Measurements from ENCODE around the gene PGAP6.
"Not testable (repeated sequence)": the region's sequence is repeated elsewhere in the genome, so short reads cannot be mapped to it uniquely, and the experiment has no call there.

PGAP6 gene

DNA sequence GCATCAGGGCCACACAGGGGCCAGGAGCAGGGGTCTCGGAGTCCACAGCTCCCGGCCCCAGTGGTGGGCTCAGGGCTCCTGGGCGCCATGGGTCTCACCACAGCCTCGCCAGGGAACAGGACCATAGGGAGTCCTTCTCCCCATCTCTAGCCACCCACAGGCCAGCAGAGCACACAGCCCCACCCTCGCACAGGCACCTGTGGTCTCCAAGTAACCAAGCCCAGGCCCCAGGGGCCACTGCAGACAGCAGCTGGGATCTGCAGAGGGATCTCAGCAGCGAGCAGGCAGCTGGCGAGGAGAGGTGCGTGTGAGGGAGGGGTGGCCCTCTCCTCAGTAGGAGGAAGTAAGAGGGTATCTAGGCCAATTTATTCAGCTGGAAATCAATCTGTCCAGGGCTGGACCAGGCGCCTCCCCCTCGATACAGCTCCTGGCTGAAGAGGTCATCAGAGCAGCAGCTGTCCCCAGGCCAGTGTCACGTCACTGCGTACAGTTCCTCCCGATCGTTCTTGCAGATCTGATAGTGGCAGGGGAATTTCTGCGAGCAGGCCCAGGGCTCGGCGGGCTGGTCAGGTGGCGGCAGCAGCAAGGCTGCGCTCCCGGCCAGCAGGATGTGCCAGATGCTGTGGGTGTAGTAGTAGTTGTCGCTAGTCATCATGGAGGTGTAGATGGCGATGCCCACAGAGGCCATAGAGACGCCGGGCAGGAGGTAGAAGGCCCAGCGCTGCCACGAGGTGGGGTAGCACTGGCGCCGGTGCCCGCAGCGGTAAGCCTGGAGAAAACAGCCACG lies 10.1 kb downstream of the PGAP6 start:
- intact Hi-C loops (cut with DNase I) = no loop called here
- DNase-seq = no peak

DNA sequence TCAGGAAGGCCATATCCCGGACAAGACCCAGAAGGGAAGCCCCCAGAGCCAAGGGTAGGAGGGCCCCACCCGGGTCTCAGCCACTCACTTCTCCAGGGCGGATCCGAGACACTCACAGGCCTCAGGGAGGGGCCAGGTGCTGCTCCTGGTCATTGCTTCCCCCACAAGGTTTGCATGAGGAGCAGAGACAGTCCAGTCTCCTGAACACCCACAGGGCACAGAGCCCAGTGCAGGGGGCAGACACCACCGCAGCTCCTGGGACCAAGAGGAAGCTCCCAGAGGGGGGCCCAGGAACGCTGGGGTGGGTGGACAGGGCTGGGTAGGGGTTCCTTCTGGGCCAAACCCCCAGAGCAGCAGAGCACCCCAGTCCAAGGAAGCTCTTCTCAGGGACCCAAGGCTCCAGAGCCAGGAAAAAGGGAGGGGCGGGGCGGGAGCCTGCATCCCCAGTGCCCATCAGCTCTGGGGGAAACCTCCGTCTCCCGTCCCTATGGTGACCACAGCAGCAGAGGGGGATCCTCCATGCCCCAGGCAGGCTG lies 10.7 kb downstream of the PGAP6 start:
- no peak for DNase-seq
- intact Hi-C loops (cut with DNase I) = no loop called here

DNA sequence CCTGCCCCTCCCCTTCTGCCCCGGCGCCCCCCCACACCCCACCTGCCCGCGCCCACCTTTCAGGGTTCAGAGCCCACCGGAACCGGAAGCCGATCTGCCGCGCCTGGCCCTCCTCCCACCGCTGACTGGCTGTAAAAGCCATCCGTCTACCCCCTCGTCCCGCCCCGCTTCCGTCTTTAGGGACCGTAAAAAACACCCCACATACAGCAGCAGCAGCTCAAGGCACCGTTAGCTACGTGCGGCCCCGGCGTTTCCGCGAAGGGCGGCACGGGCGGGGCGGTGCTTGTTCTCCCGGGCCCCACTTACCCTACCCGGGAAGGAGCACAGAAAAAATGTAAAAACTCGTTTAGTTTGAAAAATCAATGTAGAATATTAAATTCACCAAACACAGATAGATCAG lies 11.3 kb downstream of the PGAP6 start, which contains the start of gene MRPL28:
MRPL28 (minus strand) TSS at position 96 of the 400 bp plus-strand sequence. CDS start 320 bp downstream, outside the sequence.
- DNase-seq = peak; percentile 87 to 98 (median 96)
- intact Hi-C loops (cut with DNase I) = no loop called here

DNA sequence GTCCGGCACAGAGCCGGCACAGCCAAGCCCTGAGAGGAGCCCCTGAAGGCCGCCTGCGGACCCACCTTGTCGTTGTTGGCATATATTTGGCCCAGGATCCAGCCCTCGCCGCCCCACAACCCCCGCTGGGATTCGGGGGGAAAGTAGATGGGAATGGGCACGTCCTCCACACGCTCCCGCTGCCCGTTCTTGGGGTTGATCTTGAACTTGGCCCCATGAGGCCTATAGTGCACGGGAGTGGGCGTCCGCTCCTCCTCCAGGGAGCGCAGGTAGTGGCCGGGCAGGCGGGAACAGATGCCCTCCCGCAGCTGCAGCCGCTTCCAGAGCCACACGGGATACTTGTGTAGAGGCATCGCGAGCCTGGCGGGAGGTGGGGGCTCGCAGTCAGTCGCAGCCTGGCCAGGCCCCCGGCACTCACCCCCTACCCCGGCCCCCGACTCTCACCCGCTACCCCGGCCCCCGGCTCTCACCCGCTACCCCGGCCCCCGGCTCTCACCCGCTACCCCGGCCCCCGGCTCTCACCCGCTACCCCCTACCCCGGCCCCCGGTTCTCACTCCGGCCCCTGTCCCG lies 11.8 kb downstream of the PGAP6 start:
- intact Hi-C loops (cut with DNase I) = no loop called here
- no peak for DNase-seq

DNA sequence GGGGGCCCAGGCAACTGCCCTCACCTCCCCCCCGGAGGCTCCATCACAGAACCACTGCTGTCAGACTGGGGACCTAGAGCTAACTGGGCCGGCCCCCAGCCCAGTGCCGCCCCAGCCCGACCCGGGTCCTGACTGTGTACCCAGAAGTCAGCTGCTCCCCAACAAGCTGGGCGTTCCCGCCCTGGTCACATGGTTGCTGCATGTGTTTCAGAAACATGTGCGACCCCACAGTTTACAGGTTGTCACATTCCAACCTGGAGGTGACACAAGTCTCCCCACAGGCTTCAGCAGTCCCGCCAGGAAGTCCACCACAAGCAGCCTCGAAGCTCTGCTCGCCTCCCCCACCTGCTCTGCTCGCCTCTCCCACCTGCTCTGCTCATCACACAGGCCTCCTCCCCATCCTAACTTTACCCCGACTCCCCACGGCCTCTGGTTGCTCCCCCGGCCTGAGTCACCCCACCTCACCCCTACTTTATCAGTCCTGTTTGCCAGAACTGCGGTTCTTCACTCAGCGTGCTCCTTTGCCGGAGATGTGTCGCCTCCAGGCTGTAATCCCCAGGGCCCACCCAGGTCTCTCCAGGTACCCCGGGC lies 12.4 kb downstream of the PGAP6 start:
- intact Hi-C loops (cut with DNase I) = no loop called here

DNA sequence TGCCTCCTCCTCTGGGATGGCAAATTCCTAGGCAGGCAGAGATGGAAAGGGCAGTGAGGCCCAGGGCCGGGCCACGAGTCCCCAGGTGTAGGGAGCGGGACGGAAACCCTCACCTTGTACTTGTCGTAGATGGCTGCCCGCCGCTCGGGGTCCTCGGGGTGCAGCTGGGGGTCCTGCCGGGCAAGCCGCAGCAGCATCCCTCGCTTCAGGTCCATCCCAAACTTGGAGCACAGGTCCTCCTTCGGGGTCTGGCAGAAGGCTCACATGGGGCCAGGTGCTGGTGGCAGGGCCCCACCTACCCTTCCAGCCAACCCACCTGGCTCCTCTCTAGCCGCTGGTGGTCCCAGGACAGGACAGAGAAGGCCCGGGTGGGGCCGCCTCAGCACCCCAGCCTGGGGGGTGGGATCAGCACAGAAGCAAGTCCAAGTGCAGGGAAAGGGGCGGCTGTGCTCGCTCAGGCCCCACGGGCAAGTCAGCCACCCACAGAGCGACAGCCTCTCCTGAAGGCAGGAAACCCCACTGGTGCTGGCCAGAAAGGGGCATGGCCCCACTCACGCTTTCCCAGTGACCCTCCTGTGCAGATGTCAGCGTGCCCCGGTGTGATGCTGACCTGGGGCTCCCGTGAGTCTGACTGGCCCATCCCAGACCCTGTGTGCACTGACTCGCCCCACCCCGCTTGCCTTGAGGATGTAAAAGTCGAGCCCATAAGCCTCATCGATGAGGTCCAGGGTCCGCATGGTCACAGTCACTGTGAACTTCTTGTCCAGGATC lies 13.2 kb downstream of the PGAP6 start:
- DNase-seq = no peak
- intact Hi-C loops (cut with DNase I) = no loop called here

More for the DNA sequence above, 12.4 kb downstream of the PGAP6 start:
- DNase-seq = peak in 11 of 42 donors; percentile 21 to 68 (median 49)

DNA sequence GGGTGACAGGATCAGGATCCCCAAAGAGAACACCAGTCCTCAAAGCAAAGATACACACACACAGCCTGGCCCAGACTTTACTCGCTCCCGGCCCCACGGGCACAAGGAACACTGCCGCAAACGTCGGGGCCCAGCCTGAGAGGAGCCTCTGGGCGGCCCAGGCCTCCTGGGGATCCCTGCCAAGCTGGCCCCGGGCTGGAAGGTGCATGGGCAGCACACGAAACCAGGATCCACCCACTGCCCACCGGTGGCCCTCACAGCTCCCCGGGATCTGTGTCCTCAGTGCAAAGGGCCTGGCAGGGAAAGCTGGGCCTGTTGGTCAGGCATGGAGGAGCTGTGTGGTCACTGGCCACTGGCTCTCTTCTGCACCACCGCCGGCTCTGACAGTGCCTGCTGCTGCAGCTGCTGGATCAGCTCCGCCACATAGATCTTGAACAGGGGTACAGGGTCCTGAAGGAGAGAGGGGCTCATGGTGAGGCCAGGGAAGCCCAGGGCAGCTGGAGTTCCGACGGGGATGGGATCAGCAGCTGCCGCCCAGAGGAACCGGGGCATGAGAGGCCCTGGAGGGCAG lies 14.4 kb downstream of the PGAP6 start:
- DNase-seq = no peak
- intact Hi-C loops (cut with DNase I) = no loop called here

DNA sequence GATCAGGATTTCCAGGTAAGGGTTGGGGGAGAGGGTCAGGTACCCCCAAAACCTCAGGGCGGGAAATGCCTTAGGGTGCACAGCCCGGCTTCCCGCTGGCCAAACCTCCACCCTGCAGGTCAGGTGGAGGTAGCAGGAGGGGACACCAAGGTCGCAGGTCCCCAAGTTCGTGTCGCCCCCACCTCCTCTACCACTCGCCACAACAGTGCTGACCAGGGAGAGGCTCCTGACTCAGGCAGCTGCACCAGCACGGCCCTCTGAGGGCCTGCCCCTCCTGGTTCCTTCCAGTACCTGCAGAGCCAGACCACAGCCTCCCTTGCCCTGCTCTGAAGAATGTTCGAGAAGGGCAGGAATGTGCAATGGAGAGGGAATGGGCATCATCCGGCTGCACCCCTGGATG lies 15.3 kb downstream of the PGAP6 start:
- DNase-seq = no peak
- intact Hi-C loops (cut with DNase I) = no loop called here

DNA sequence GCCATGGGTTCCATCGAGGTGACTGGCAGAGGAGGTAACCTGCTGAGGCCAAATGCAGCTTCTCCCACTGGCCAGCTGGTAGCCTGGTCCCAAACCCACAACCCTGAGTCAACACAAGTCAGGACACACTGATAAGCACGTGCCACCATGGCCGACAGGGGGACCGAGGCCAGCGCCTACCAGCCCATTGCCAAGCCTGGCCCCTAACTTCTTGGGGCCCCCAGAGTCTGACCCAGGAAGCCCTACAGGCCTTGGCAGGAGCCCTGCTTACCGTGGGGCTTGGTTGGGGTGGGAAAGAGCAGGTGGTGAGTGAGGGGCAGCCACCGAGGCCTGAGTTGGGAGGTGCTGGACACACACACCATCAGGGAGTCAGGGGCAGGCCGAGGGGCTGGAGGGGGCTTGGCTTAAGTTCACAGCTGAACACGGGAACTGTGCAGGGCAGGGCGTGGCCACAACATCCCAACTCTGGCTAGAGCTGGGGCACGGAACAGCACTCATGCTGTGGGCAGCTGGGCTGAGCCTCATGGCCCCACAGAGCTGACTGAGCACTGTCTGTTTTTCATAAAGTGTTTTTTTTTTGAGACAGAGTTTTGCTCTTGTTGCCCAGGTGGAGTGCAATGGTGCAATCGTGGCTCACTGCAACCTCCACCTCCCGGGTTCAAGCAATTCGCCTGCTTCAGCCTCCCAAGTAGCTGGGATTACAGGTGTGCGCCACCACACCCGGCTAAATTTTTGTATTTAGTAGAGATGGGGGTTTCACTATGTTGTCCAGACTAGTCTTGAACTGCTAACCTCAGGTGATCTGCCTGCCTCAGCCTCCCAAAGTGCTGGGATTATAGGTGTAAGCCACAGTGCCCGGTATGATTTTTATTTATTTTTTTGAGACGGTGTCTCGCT lies 16.9 kb downstream of the PGAP6 start:
- intact Hi-C loops (cut with DNase I) = no loop called here
- no peak for DNase-seq

DNA sequence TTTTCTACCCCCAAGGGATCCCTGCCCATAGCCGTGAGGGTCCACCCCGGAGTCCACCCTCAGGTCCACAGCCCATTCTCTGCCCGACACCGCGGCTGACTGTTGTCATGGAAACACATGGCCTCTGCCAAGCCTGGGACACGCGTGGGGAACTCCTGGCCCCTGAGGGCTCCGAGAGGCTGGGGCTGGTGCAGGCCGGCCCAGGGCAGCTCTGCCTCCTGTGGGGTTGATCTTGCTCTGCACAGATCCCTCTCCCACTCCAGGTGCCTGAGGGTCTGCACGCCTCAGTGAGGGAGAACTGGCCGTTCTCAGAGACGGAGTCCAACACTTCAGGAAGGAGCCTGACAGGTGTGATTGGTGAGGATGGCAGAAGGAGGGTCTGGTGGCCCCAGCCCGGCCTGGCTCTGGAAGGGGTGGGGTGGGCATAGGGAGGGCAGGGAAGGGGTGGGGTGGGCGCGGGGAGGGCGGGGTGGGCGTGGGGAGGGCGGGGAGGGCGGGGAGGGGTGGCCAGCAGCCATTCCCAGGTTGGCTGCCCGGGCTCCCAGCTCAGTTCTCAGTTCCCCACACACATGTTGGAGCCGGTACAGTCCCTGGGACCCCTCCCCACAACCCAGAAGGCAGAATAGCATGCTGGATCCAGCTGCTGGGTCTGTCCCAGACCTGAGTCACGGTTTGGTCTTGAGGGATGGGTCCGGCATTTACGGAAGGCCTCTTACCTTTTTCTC lies 17.9 kb downstream of the PGAP6 start:
- DNase-seq = no peak
- intact Hi-C loops (cut with DNase I) = no loop called here

DNA sequence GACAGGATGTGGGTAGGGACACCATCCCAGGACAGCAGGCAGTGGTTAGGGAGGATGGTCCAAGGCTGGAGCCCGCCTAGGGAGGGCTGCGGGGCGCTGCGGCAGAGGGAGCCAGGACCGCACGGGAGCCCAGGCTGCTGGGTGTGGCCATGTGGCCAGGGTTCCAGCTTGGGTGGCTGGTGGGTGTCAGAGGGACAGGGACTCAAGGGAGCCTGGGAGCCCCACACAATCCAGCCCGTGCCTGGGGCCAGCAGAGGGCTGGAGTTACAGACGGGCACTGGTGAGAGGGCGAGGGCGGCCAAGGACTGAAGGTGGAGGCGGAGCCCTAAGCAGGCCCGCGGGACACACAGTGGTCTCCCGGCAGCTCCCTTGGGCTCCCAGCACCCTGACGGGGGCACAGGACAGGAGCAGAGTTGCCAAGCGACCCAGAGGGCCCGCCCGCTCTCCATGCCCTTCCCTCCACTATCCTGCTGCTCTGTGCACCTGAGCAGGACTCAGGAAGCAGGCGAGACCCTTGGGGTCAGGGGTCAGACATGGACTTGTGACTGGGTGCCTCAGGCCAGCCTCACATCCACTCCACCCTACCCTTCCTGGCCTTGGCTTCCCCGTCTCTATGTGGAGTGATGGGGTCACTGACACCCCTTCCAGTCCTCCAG lies 18.5 kb downstream of the PGAP6 start:
- intact Hi-C loops (cut with DNase I) = no loop called here
- DNase-seq = no peak

DNA sequence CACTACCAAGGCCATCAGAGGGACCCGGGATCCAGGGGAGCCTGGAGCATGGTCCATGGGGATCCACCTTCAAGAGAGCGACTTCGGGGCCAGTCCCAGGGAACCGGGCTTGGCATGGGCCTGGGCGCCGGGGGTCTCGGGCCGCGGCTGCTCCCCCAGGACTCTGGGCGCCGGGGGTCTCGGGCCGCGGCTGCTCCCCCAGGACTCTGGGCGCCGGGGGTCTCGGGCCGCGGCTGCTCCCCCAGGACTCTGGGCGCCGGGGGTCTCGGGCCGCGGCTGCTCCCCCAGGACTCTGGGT lies 19.1 kb downstream of the PGAP6 start:
- intact Hi-C loops (cut with DNase I) = not testable (repeated sequence)

DNA sequence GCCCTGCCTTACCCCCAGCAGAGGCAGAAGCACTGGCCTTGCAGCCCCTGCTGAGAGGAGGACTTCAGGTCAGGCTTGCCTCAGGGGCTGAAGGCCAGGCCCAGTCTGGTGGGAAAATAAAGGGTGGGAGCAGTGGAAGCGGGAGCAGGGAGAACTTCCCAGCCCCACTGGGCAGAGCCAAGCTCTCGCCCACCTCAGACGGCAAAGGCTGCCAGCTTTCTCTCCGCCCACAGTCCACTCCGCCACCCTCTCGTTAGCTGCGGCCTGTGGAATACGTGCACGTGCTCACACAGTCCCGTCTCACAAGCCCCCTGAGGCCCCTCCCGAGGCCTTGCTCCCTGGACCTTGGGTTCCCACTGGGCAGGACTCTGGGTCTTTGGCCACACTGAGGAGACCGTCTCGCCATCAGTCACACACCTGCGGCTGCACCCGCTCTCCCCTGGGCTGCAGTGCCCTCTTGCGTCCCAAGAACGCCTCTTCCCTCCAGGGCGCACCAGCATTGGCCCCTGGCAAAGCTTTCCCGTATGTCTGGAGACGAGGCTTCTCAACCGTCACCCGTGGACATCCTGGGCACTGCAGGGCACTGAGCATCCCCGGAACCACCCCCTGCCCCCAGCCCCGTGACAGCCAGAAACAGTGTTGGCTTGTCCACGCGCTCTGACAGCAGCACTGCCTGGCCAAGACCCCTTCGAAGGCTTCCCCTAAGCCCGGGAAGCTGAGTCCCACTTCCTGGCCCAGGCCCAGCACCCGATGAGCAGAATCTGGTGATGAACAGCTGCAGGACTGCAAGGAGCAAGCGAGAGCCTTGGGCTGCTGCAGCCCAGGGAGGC lies 19.7 kb downstream of the PGAP6 start:
- intact Hi-C loops (cut with DNase I) = no loop called here
- DNase-seq = peak; percentile 55 to 87 (median 73)

More for the DNA sequence above, 19.1 kb downstream of the PGAP6 start:
- not testable (repeated sequence) for DNase-seq

DNA sequence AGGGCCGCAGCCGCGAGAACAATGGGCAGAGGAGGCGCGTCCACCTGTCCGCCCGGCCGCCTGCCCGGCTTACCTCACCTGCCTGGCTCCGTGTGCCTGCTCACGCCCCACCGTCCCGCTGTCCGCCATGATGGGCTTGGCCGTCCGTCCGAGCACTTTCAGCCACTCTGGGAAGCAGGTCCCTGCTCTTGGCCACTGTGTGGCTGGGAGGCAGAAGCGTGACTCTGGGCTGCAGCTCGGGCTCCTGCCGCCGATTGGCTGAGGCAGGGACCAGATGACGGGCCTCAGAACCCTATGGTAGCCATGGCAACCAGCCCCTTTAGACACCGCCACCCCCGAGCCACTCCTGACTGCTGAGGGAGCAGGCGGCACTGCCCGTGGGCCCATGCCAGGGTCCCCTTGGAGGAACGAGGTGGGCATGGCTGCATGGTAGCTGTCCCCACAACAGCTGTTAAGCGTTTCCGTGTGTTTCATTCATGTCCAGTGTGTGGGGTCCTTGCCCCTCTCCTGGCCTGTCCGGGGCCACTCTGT lies 20.4 kb downstream of the PGAP6 start:
- no peak for DNase-seq
- intact Hi-C loops (cut with DNase I) = no loop called here

DNA sequence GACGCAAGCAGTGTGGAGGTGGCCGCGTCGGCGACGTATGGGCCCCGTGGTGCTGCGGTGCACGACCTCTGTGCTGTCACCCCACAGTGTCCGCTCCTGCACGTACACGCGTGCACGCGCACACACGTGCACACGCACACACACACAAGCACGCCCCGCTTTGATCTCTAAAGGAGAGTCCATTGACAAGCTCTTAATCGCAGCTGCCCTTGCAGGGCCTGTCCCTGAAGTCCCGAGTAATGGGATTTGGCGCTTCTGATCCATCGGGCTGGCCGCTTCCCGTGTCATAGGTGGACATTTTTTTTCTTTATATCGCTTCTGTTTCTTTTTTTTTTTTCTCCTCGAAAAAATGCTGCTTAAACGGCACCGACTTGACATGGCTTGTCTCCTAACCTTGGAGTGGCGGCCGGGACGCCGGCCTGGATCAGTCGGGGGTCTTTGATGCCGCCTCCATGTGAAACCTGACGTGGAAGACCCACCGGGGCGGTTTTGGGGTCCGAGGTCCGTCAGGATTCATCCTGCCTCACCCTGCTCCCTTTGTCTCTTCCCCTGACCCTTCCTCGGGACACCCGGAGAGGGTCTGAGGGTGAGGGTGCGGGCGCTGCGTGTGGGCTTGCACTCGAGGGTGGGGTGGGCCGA lies 21.0 kb downstream of the PGAP6 start:
- no peak for DNase-seq
- intact Hi-C loops (cut with DNase I) = no loop called here
